ENCODE measurements around the gene SPON1.

SPON1 gene

DNA sequence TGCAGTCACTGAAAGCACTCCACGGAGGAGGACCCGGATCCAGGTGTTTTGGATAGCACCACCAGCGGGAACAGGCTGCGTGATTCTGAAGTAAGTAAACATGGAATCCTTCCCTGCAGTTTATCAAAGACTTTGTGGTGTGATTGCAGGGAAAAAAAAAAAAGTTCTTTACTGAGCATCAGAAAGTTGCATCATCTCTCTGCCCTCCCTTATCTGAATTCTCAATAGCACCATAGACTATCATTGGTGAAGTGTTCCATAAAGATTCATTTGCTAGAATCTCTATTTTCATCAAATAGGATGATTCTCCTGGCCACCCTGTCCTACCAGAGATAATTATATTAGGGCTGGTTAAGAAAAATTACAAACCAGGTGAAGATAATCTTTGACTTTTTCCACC, 79.0 kb downstream of the SPON1 start:
- no peak for DNase-seq
- Histone ChIP-seq H3K36me3 (ENCODE audit: control insufficient read depth in 4 of 4, insufficient read depth in 4 of 4, low read length in 3 of 4) (no peaks in the 10 kb centered on the region), H3K9me3 (ENCODE audit: control extremely low read depth in 1 of 5, control insufficient read depth in 4 of 5, insufficient read depth in 2 of 5, low read depth in 1 of 5, low read length in 4 of 5) (no peaks in the 10 kb centered on the region), H3K4me3 (ENCODE audit: control insufficient read depth in 1 of 7, extremely low read depth in 1 of 7, insufficient read depth in 4 of 7, low read depth in 2 of 7, low read length in 6 of 7) (no peak overlapping the region), H3K27ac (ENCODE audit: insufficient read depth in 1 of 2, low read depth in 1 of 2, low read length in 2 of 2, poor library complexity in 1 of 2, severe bottlenecking in 2 of 2) (no peak overlapping the region), H3K4me1 (ENCODE audit: control extremely low read depth in 1 of 4, control insufficient read depth in 4 of 4, insufficient read depth in 4 of 4, low read length in 3 of 4) (no peaks in the 10 kb centered on the region), H3K27me3 (replicated peaks in 2 of 5; ENCODE audit: control insufficient read depth in 4 of 5, insufficient read depth in 5 of 5, low read length in 4 of 5) (peaks cover 0 to 4% (median 0%) of the 10 kb centered on the region in 5 experiments)
- POLR2A ChIA-PET: no interaction called here
- 94% methylated on average over 4 of the region's 4 CpGs for WGBS (ENCODE audit: insufficient coverage)
- CTCF ChIA-PET: no interaction called here

DNA sequence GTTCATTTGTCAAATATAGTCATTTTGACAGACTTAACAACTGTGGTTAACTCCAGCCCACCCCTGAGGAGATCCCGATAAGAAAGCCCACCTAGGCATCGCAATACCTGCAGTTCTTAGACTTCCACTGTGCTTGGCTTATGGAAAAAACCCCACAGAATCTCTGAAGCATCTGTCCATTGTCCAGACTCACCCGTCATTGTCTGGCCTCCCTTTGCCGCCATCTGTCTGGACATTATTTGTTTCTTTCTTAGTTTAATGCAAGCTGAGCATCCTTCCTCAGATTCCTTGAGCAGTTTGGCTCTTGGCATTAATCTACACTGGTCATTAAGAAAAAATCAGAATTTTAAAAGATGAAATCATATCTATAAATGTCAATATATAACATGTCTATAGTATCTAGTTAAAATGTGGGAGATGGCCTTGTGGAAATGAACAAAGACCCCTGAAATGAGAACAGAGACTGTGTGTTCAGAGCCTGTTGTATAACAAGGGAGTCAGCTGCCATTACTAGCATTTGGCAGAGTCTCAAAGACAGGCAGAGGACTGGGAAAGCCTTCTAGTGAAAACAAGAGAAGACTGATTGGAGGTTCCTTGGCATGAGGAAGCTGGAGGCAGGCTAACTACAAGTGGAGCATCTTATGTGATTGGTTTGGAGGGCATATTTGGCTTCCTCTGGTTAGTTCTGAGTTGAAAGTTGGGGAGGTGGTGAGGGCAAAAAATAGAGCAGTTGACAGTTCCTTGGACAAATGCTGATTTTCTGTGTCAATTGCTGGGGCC, 80.4 kb downstream of the SPON1 start:
- H3K4me3 ChIP-seq (ENCODE audit: control insufficient read depth in 1 of 7, extremely low read depth in 1 of 7, insufficient read depth in 4 of 7, low read depth in 2 of 7, low read length in 6 of 7): no peak overlapping the region
- H3K36me3 ChIP-seq (ENCODE audit: control insufficient read depth in 4 of 4, insufficient read depth in 4 of 4, low read length in 3 of 4): no peaks in the 10 kb centered on the region
- ChIA-PET CTCF (no interaction called here), POLR2A (no interaction called here)
- WGBS (ENCODE audit: insufficient coverage): 96% methylated on average over 2 of the region's 4 CpGs
- H3K4me1 ChIP-seq (ENCODE audit: control extremely low read depth in 1 of 4, control insufficient read depth in 4 of 4, insufficient read depth in 4 of 4, low read length in 3 of 4): no peaks in the 10 kb centered on the region
- no peak overlapping the region for H3K27ac ChIP-seq (ENCODE audit: insufficient read depth in 1 of 2, low read depth in 1 of 2, low read length in 2 of 2, poor library complexity in 1 of 2, severe bottlenecking in 2 of 2)
- DNase-seq: no peak
- H3K9me3 ChIP-seq (ENCODE audit: control extremely low read depth in 1 of 5, control insufficient read depth in 4 of 5, insufficient read depth in 2 of 5, low read depth in 1 of 5, low read length in 4 of 5): no peaks in the 10 kb centered on the region
- peaks cover 0 to 4% (median 0%) of the 10 kb centered on the region in 5 experiments for H3K27me3 ChIP-seq (replicated peaks in 2 of 5; ENCODE audit: control insufficient read depth in 4 of 5, insufficient read depth in 5 of 5, low read length in 4 of 5)

DNA sequence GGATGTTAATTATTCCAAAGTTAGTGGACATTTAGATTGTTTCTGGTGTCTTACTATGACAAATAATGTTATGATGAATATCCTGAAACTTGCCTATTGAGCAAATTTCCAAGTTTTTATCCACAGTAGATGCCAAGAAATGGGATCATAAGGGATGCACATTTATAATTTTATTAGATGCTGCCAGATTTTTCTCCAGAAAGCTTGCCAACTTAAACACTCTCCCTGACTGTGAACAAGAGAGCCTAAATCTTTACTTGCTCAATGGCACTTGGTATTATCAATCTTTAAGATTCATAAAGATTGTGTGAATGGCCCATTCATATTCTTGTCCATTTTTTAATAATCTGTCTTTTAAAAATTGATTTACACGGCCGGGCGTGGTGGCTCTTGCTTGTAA, 82.4 kb downstream of the SPON1 start:
- DNase-seq: no peak
- no peaks in the 10 kb centered on the region for H3K4me1 ChIP-seq (ENCODE audit: control extremely low read depth in 1 of 4, control insufficient read depth in 4 of 4, insufficient read depth in 4 of 4, low read length in 3 of 4)
- H3K27ac ChIP-seq (ENCODE audit: insufficient read depth in 1 of 2, low read depth in 1 of 2, low read length in 2 of 2, poor library complexity in 1 of 2, severe bottlenecking in 2 of 2): no peak overlapping the region
- no peak overlapping the region for H3K4me3 ChIP-seq (ENCODE audit: control insufficient read depth in 1 of 7, extremely low read depth in 1 of 7, insufficient read depth in 4 of 7, low read depth in 2 of 7, low read length in 6 of 7)
- ChIA-PET CTCF (no interaction called here), POLR2A (no interaction called here)
- no peaks in the 10 kb centered on the region for H3K36me3 ChIP-seq (ENCODE audit: control insufficient read depth in 4 of 4, insufficient read depth in 4 of 4, low read length in 3 of 4)
- peaks cover 0 to 4% (median 0%) of the 10 kb centered on the region in 5 experiments for H3K27me3 ChIP-seq (replicated peaks in 2 of 5; ENCODE audit: control insufficient read depth in 4 of 5, insufficient read depth in 5 of 5, low read length in 4 of 5)
- H3K9me3 ChIP-seq (ENCODE audit: control extremely low read depth in 1 of 5, control insufficient read depth in 4 of 5, insufficient read depth in 2 of 5, low read depth in 1 of 5, low read length in 4 of 5): no peaks in the 10 kb centered on the region
- WGBS (ENCODE audit: insufficient coverage): 96% methylated on average over 3 of the region's 3 CpGs

DNA sequence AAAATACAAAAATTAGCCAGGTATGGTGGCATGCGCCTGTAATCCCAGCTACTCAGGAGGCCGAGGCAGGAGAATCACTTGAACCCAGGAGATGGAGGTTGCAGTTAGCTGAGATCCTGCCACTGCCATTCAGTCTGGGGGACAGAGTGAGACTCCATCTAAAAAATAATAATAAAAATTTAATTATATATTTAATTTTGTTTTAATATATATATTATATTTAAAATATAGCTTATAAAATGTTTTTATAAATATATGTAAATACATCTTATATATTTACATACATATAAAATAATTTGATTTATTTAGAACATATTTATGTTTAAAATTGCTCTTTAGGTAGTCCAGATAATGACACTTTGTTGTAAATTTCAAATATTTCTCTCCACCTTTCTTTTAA, 82.9 kb downstream of the SPON1 start:
- H3K27ac ChIP-seq (ENCODE audit: insufficient read depth in 1 of 2, low read depth in 1 of 2, low read length in 2 of 2, poor library complexity in 1 of 2, severe bottlenecking in 2 of 2): no peak overlapping the region
- ChIA-PET CTCF (no interaction called here), POLR2A (no interaction called here)
- whole genome bisulfite sequencing (ENCODE audit: insufficient coverage): no CpG with 5 or more reads among the region's 2 CpGs
- H3K4me3 ChIP-seq (ENCODE audit: control insufficient read depth in 1 of 7, extremely low read depth in 1 of 7, insufficient read depth in 4 of 7, low read depth in 2 of 7, low read length in 6 of 7): no peak overlapping the region
- peaks cover 0 to 4% (median 0%) of the 10 kb centered on the region in 5 experiments for H3K27me3 ChIP-seq (replicated peaks in 2 of 5; ENCODE audit: control insufficient read depth in 4 of 5, insufficient read depth in 5 of 5, low read length in 4 of 5)
- H3K4me1 ChIP-seq (ENCODE audit: control extremely low read depth in 1 of 4, control insufficient read depth in 4 of 4, insufficient read depth in 4 of 4, low read length in 3 of 4): no peaks in the 10 kb centered on the region
- DNase-seq: no peak
- no peaks in the 10 kb centered on the region for H3K36me3 ChIP-seq (ENCODE audit: control insufficient read depth in 4 of 4, insufficient read depth in 4 of 4, low read length in 3 of 4)
- H3K9me3 ChIP-seq (ENCODE audit: control extremely low read depth in 1 of 5, control insufficient read depth in 4 of 5, insufficient read depth in 2 of 5, low read depth in 1 of 5, low read length in 4 of 5): no peaks in the 10 kb centered on the region

DNA sequence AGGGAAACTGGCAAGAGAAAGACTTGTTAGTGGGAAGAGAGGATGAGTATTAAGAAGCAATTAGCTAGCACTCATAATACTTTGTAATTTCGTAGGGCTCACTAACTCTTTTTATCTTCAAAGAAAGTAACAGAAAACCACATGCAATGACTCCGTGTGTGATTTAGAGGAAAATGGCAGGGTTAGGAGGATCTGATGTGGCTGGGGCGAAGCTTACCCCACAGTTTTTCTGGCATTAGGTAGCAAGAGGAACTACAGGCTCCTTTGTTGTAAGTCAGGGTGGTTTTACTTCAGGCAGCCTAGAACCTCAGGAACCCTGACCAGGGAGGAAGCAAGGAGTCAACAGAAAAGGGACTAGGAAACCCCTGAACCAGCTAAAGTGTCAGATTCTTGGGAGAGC, 89.7 kb downstream of the SPON1 start:
- ChIA-PET POLR2A (no interaction called here), CTCF (interaction anchor here (0.9 to 1.6 kb wide), 2 partner anchors 12 to 97 kb away, joined by 3 to 4 read pairs; no protein-coding TSS in a partner anchor)
- no CpG with 5 or more reads among the region's 3 CpGs for WGBS (ENCODE audit: insufficient coverage)
- no peaks in the 10 kb centered on the region for H3K36me3 ChIP-seq (ENCODE audit: control insufficient read depth in 4 of 4, insufficient read depth in 4 of 4, low read length in 3 of 4)
- H3K4me3 ChIP-seq (ENCODE audit: control insufficient read depth in 1 of 7, extremely low read depth in 1 of 7, insufficient read depth in 4 of 7, low read depth in 2 of 7, low read length in 6 of 7): no peak overlapping the region
- H3K9me3 ChIP-seq (ENCODE audit: control extremely low read depth in 1 of 5, control insufficient read depth in 4 of 5, insufficient read depth in 2 of 5, low read depth in 1 of 5, low read length in 4 of 5): no peaks in the 10 kb centered on the region
- H3K4me1 ChIP-seq (ENCODE audit: control extremely low read depth in 1 of 4, control insufficient read depth in 4 of 4, insufficient read depth in 4 of 4, low read length in 3 of 4): no peaks in the 10 kb centered on the region
- H3K27ac ChIP-seq (ENCODE audit: insufficient read depth in 1 of 2, low read depth in 1 of 2, low read length in 2 of 2, poor library complexity in 1 of 2, severe bottlenecking in 2 of 2): no peak overlapping the region
- H3K27me3 ChIP-seq (replicated peaks in 2 of 5; ENCODE audit: control insufficient read depth in 4 of 5, insufficient read depth in 5 of 5, low read length in 4 of 5): no peaks in the 10 kb centered on the region
- no peak for DNase-seq

DNA sequence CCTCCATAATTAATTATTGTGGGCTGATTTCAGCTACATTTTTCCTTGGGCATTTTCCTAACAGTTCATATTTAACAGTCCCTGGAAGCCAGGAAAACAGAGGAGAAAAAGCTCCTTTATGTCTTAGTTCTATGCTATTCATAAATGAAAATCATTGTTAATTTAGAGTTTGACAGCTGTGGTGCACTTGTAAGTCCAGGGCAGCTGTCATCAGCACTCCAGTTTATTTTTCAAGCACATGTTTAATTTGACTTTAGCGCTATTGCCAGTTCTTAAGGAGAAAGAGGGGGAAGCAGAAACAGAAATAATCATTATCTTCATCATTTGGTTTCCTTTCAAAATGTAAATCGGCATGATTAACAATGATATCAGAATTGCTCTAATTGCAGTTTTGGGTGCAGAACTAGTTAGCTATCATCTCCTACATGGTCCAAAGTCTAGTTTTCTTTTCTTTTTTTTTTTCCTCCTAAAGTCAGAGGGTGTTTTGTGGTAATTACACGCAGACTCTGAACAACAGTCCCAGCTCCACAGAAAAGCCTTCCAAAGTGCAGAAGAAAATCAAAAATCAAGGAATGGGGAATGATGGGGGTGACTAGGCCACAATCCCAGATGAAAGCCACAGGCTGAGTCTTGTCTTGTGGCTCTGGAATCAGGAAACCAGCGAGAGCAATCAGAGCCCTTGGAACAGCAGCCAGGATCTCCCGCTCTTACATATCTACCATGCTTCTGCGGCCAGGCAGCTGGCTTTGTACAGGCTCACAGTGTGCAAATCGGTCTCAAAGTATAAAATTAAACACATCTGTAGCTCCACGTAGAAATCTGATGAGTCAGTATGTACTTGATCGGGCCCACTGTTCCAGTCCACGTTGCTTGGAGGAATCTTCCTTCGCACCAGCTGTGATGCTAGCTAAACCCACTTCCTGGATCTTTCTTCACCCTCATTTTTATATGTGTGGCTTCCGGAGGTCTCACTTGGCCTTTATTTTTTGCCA, 91.9 kb downstream of the SPON1 start:
- H3K4me1 ChIP-seq (ENCODE audit: control extremely low read depth in 1 of 4, control insufficient read depth in 4 of 4, insufficient read depth in 4 of 4, low read length in 3 of 4): no peaks in the 10 kb centered on the region
- no peaks in the 10 kb centered on the region for H3K36me3 ChIP-seq (ENCODE audit: control insufficient read depth in 4 of 4, insufficient read depth in 4 of 4, low read length in 3 of 4)
- H3K4me3 ChIP-seq (ENCODE audit: control insufficient read depth in 1 of 7, extremely low read depth in 1 of 7, insufficient read depth in 4 of 7, low read depth in 2 of 7, low read length in 6 of 7): no peak overlapping the region
- no peak for DNase-seq
- H3K9me3 ChIP-seq (ENCODE audit: control extremely low read depth in 1 of 5, control insufficient read depth in 4 of 5, insufficient read depth in 2 of 5, low read depth in 1 of 5, low read length in 4 of 5): no peaks in the 10 kb centered on the region
- ChIA-PET POLR2A (no interaction called here), CTCF (no interaction called here)
- 94% methylated on average over 9 of the region's 12 CpGs for WGBS (ENCODE audit: insufficient coverage)
- H3K27me3 ChIP-seq (replicated peaks in 2 of 5; ENCODE audit: control insufficient read depth in 4 of 5, insufficient read depth in 5 of 5, low read length in 4 of 5): no peaks in the 10 kb centered on the region
- no peak overlapping the region for H3K27ac ChIP-seq (ENCODE audit: insufficient read depth in 1 of 2, low read depth in 1 of 2, low read length in 2 of 2, poor library complexity in 1 of 2, severe bottlenecking in 2 of 2)

DNA sequence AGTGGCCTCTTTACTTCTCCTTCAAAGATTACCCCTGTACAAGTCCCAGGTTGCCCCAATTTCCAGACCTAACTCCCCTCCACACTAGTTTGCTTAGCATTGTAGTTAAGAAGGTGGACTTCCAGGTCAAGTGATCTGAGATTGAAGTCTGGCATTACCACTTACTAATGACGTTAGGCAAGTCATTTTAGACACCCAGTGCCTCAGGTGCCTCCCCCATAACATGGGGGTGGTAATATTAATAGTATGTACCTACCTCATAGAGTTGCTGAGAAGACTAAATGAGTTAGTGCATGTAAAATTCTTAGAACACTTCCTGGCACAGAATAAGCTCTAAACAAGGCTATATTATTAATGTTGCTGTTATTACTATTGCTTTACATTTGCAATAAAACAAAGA, 93.4 kb downstream of the SPON1 start:
- CTCF ChIA-PET: no interaction called here
- H3K4me1 ChIP-seq (ENCODE audit: control extremely low read depth in 1 of 4, control insufficient read depth in 4 of 4, insufficient read depth in 4 of 4, low read length in 3 of 4): no peaks in the 10 kb centered on the region
- H3K27me3 ChIP-seq (replicated peaks in 2 of 5; ENCODE audit: control insufficient read depth in 4 of 5, insufficient read depth in 5 of 5, low read length in 4 of 5): no peaks in the 10 kb centered on the region
- no peak overlapping the region for H3K27ac ChIP-seq (ENCODE audit: insufficient read depth in 1 of 2, low read depth in 1 of 2, low read length in 2 of 2, poor library complexity in 1 of 2, severe bottlenecking in 2 of 2)
- H3K9me3 ChIP-seq (ENCODE audit: control extremely low read depth in 1 of 5, control insufficient read depth in 4 of 5, insufficient read depth in 2 of 5, low read depth in 1 of 5, low read length in 4 of 5): no peaks in the 10 kb centered on the region
- no peaks in the 10 kb centered on the region for H3K36me3 ChIP-seq (ENCODE audit: control insufficient read depth in 4 of 4, insufficient read depth in 4 of 4, low read length in 3 of 4)
- no peak for DNase-seq
- H3K4me3 ChIP-seq (ENCODE audit: control insufficient read depth in 1 of 7, extremely low read depth in 1 of 7, insufficient read depth in 4 of 7, low read depth in 2 of 7, low read length in 6 of 7): no peak overlapping the region
- WGBS (ENCODE audit: insufficient coverage): no CpG with 5 or more reads among the region's 1 CpG
- POLR2A ChIA-PET: no interaction called here
